ENCODE measurements around the gene LEF1. TPM values are rescaled to one million over a fixed set of nuclear protein-coding genes. Genes with fewer than 3 reads are reported as not detected.

The LEF1 gene
- total RNA-seq, 1 donor = 0.63 TPM

GRCh38 chr4:108129196-108129595 lies 39.5 kb downstream of the LEF1 start:
- no peak overlapping the region for H3K4me3 ChIP-seq (ENCODE audit: low read depth, low read length)
- DNase-seq (ENCODE audit: low read depth) = no peak
- TF ChIP-seq CTCF (IDR thresholded peaks at IDR 0.05; ENCODE audit: insufficient read depth, low read length) = no peak

GRCh38 chr4:108126806-108127205 lies 41.9 kb downstream of the LEF1 start:
- DNase-seq (ENCODE audit: low read depth) = no peak
- H3K4me3 ChIP-seq (ENCODE audit: low read depth, low read length) = no peak overlapping the region
- TF ChIP-seq CTCF (IDR thresholded peaks at IDR 0.05; ENCODE audit: insufficient read depth, low read length) = no peak

DNA sequence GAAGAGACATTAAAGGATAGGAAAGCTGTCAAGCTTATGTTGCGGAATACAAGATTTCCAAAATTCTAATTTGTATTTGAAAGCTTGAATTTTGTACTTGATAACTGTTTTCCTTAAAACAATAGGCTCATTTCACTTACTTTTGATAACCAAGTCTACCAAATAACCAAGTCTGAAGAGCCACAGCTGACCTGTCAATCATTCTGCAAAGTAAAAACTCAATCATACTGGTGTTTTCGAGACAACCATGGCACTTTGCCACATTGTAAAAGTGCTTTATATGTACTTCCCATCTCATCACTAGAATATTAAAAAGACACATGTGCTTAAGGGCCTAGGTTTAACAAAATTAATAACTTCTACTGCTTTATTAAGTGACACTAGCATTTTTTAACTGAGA lies 47.9 kb downstream of the LEF1 start:
- no peak overlapping the region for H3K4me3 ChIP-seq (ENCODE audit: low read depth, low read length)
- no peak for DNase-seq (ENCODE audit: low read depth)
- no peak for TF ChIP-seq CTCF (IDR thresholded peaks at IDR 0.05; ENCODE audit: insufficient read depth, low read length)

GRCh38 chr4:108119199-108119800 lies 49.4 kb downstream of the LEF1 start:
- DNase-seq (ENCODE audit: low read depth) = no peak
- no peak overlapping the region for H3K4me3 ChIP-seq (ENCODE audit: low read depth, low read length)
- TF ChIP-seq CTCF (IDR thresholded peaks at IDR 0.05; ENCODE audit: insufficient read depth, low read length) = no peak

DNA sequence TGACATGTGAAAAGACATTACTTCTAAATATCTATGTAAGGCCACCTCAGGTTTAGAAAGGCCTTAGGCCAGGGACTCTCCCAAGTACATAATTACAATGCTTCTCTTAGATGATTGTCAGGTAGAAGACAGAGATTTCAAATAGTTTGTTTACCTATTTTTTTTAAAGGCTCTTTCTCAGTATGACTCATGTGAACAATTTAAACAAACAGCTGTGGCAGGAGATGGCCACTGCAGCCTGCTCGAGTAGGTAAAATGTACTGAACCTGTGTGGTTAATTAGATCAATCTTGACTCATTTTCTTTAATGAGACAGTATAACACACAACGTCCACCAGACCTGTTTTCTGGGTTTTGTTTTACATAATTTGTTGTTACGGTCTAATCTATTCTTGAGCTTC lies 50.2 kb downstream of the LEF1 start:
- TF ChIP-seq CTCF (IDR thresholded peaks at IDR 0.05; ENCODE audit: insufficient read depth, low read length) = no peak
- no peak overlapping the region for H3K4me3 ChIP-seq (ENCODE audit: low read depth, low read length)
- no peak for DNase-seq (ENCODE audit: low read depth)

- H3K4me3 ChIP-seq (ENCODE audit: low read depth, low read length) = no peak overlapping the region
- no peak for TF ChIP-seq CTCF (IDR thresholded peaks at IDR 0.05; ENCODE audit: insufficient read depth, low read length)
- DNase-seq (ENCODE audit: low read depth) = no peak
Observed at GRCh38 chr4:108117418-108118182, 51.1 kb downstream of the LEF1 start.
